Peyer's patch (tissue), 4 donors: ENCODE data around the gene PHC3.
"Not testable (repeated sequence)": the region's sequence is repeated elsewhere in the genome, so short reads cannot be mapped to it uniquely, and the experiment has no call there.

ENCODE experiments used
- POLR2A ChIP-seq, 2 donors: fragments of 450-650 bp; IDR thresholded peaks; one replicate each; pipeline ENCODE4 v1.5.1; 2017; ENCODE audit warnings: antibody characterized with exemption in 2 of 2, mild to moderate bottlenecking in 2 of 2, moderate library complexity in 2 of 2
- TF ChIP-seq, protein P1 (sequence below), 6 experiments: fragments of 450-650 bp in 4 of 6; fragments of 200-600 bp in 2 of 6; sonication (generic) in 1 of 6; IDR thresholded peaks; one replicate each; pipeline ENCODE4 v1.5.1; 2017 to 2019; ENCODE audit warnings: antibody characterized with exemption in 6 of 6, mild to moderate bottlenecking in 3 of 6, moderate library complexity in 1 of 6

DNA sequence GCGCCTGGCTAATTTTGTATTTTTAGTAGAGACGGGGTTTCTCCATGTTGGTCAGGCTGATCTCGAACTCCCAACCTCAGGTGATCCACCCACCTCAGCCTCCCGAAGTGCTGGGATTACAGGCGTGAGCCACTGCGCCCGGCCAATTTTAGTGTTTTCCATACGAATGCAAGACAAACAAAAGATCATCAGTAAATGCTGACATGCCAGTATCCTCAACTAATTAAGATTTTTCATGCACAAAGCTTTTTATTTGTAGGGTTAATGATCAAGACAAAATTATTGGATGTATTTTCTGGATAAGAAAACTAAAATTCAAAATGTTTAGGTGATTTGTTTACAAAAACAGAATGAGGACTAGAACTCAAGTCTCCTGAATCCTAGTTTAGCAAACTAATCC, 67.4 kb downstream of the PHC3 start:
- TF ChIP-seq POLR2A (IDR thresholded peaks at IDR 0.05) = not testable (repeated sequence)
- TF ChIP-seq, protein P1, sequence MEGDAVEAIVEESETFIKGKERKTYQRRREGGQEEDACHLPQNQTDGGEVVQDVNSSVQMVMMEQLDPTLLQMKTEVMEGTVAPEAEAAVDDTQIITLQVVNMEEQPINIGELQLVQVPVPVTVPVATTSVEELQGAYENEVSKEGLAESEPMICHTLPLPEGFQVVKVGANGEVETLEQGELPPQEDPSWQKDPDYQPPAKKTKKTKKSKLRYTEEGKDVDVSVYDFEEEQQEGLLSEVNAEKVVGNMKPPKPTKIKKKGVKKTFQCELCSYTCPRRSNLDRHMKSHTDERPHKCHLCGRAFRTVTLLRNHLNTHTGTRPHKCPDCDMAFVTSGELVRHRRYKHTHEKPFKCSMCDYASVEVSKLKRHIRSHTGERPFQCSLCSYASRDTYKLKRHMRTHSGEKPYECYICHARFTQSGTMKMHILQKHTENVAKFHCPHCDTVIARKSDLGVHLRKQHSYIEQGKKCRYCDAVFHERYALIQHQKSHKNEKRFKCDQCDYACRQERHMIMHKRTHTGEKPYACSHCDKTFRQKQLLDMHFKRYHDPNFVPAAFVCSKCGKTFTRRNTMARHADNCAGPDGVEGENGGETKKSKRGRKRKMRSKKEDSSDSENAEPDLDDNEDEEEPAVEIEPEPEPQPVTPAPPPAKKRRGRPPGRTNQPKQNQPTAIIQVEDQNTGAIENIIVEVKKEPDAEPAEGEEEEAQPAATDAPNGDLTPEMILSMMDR (IDR thresholded peaks at IDR 0.05) = not testable (repeated sequence)
